ENCODE data around the gene PHLPP1.

Gene PHLPP1

DNA sequence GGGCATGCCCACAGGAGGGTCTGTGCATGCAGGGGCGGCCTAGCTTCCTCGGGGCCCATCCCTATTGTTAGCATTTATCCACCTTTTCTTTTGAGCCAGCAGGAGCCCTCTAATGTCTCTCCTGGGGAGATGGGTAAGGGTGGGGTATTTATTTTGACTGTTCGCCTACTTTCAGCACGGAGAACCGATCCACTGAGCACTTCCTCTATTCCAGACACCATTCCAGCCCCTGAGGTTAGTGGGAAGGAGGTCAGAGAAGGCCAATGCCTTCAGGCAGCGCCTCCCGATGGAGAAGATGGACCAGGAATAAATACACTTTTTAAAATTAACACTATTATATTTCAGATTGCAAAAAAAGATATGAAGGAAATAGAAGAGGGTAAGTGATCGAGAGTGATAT is 276.0 kb downstream of the PHLPP1 start:
- Histone ChIP-seq H3F3A (ENCODE audit: insufficient read depth) (no peaks in the 10 kb centered on the region), H3K4me2 (ENCODE audit: low read depth, low read length, poor library complexity, severe bottlenecking) (no peak overlapping the region), H4K20me1 (ENCODE audit: low read depth, low read length) (no peaks in the 10 kb centered on the region), H3K9ac (ENCODE audit: low read length) (no peak overlapping the region), H3K27ac (ENCODE audit: low read depth, low read length) (no peak overlapping the region), H3K9me2 (replicated peaks; ENCODE audit: insufficient read depth, low read length) (no peaks in the 10 kb centered on the region), H3K9me3 (ENCODE audit: insufficient read depth, low read length) (no peaks in the 10 kb centered on the region), H3K79me2 (ENCODE audit: insufficient read depth, low read length) (no peaks in the 10 kb centered on the region), H2AFZ (ENCODE audit: low read depth, low read length, severe bottlenecking) (no peak overlapping the region), H3K27me3 (ENCODE audit: low read length) (no peaks in the 10 kb centered on the region), H3K4me3 (ENCODE audit: insufficient read depth, low read length, poor library complexity, severe bottlenecking) (no peak overlapping the region), H3K36me3 (ENCODE audit: low read length) (no peaks in the 10 kb centered on the region)
- TF ChIP-seq, protein P1, sequence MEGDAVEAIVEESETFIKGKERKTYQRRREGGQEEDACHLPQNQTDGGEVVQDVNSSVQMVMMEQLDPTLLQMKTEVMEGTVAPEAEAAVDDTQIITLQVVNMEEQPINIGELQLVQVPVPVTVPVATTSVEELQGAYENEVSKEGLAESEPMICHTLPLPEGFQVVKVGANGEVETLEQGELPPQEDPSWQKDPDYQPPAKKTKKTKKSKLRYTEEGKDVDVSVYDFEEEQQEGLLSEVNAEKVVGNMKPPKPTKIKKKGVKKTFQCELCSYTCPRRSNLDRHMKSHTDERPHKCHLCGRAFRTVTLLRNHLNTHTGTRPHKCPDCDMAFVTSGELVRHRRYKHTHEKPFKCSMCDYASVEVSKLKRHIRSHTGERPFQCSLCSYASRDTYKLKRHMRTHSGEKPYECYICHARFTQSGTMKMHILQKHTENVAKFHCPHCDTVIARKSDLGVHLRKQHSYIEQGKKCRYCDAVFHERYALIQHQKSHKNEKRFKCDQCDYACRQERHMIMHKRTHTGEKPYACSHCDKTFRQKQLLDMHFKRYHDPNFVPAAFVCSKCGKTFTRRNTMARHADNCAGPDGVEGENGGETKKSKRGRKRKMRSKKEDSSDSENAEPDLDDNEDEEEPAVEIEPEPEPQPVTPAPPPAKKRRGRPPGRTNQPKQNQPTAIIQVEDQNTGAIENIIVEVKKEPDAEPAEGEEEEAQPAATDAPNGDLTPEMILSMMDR (IDR thresholded peaks at IDR 0.05; ENCODE audit: insufficient read depth, low read length, poor library complexity, severe bottlenecking): no peak
- TF ChIP-seq EZH2phosphoT487 (conservative IDR thresholded peaks at IDR 0.05; ENCODE audit: low read length): no peak

GRCh38 chr18:62991959-62992358 is 276.6 kb downstream of the PHLPP1 start:
- Histone ChIP-seq H3K4me2 (ENCODE audit: low read depth, low read length, poor library complexity, severe bottlenecking) (no peak overlapping the region), H3K27me3 (ENCODE audit: low read length) (no peaks in the 10 kb centered on the region), H3K9ac (ENCODE audit: low read length) (no peak overlapping the region)

GRCh38 chr18:62992877-62993365 is 277.6 kb downstream of the PHLPP1 start:
- no peaks in the 10 kb centered on the region for H3F3A ChIP-seq (ENCODE audit: insufficient read depth)
- no peaks in the 10 kb centered on the region for H3K79me2 ChIP-seq (ENCODE audit: insufficient read depth, low read length)
- H3K9me3 ChIP-seq (ENCODE audit: insufficient read depth, low read length): no peaks in the 10 kb centered on the region
- H4K20me1 ChIP-seq (ENCODE audit: low read depth, low read length): no peaks in the 10 kb centered on the region
- TF ChIP-seq EZH2phosphoT487 (conservative IDR thresholded peaks at IDR 0.05; ENCODE audit: low read length): no peak
- TF ChIP-seq, protein P1 (IDR thresholded peaks at IDR 0.05; ENCODE audit: insufficient read depth, low read length, poor library complexity, severe bottlenecking): no peak
- H3K9me2 ChIP-seq (replicated peaks; ENCODE audit: insufficient read depth, low read length): no peaks in the 10 kb centered on the region
- no peaks in the 10 kb centered on the region for H3K36me3 ChIP-seq (ENCODE audit: low read length)
- no peak overlapping the region for H3K4me2 ChIP-seq (ENCODE audit: low read depth, low read length, poor library complexity, severe bottlenecking)
- H3K27ac ChIP-seq (ENCODE audit: low read depth, low read length): no peak overlapping the region
- H3K9ac ChIP-seq (ENCODE audit: low read length): no peak overlapping the region
- no peaks in the 10 kb centered on the region for H3K27me3 ChIP-seq (ENCODE audit: low read length)
- H3K4me3 ChIP-seq (ENCODE audit: insufficient read depth, low read length, poor library complexity, severe bottlenecking): no peak overlapping the region
- no peak overlapping the region for H2AFZ ChIP-seq (ENCODE audit: low read depth, low read length, severe bottlenecking)

More at GRCh38 chr18:62991959-62992358, 276.6 kb downstream of the PHLPP1 start:
- no peaks in the 10 kb centered on the region for H3K9me2 ChIP-seq (replicated peaks; ENCODE audit: insufficient read depth, low read length)
- H3K36me3 ChIP-seq (ENCODE audit: low read length): no peaks in the 10 kb centered on the region
- H3K27ac ChIP-seq (ENCODE audit: low read depth, low read length): no peak overlapping the region
- no peak overlapping the region for H2AFZ ChIP-seq (ENCODE audit: low read depth, low read length, severe bottlenecking)
- H3F3A ChIP-seq (ENCODE audit: insufficient read depth): no peaks in the 10 kb centered on the region
- no peak overlapping the region for H3K4me3 ChIP-seq (ENCODE audit: insufficient read depth, low read length, poor library complexity, severe bottlenecking)
- no peaks in the 10 kb centered on the region for H3K79me2 ChIP-seq (ENCODE audit: insufficient read depth, low read length)
- TF ChIP-seq, protein P1 (IDR thresholded peaks at IDR 0.05; ENCODE audit: insufficient read depth, low read length, poor library complexity, severe bottlenecking): no peak
- TF ChIP-seq EZH2phosphoT487 (conservative IDR thresholded peaks at IDR 0.05; ENCODE audit: low read length): no peak
- H4K20me1 ChIP-seq (ENCODE audit: low read depth, low read length): no peaks in the 10 kb centered on the region
- H3K9me3 ChIP-seq (ENCODE audit: insufficient read depth, low read length): no peaks in the 10 kb centered on the region
